ENCODE results near the gene SNX32.
A peak's percentile ranks its signal among the peaks of the same experiment; 100 is the strongest.

SNX32 gene

GRCh38 chr11:65806979-65807378, 26.8 kb upstream of the SNX32 start:
- DNase-seq (ENCODE audit: low spot score in 2 of 2): no peak
- Mint-ChIP-seq H3K27ac (ENCODE audit: low read depth) (no peak overlapping the region), H3K27me3 (peaks cover 38% of the 10 kb centered on the region), H3K4me3 (no peak overlapping the region), H3K4me1 (no peaks in the 10 kb centered on the region), H3K9me3 (no peaks in the 10 kb centered on the region), H3K36me3 (ENCODE audit: insufficient read depth) (no peaks in the 10 kb centered on the region)
- no peak for ATAC-seq (replicated peaks; ENCODE audit: extremely low read depth, poor library complexity, severe bottlenecking)

DNA sequence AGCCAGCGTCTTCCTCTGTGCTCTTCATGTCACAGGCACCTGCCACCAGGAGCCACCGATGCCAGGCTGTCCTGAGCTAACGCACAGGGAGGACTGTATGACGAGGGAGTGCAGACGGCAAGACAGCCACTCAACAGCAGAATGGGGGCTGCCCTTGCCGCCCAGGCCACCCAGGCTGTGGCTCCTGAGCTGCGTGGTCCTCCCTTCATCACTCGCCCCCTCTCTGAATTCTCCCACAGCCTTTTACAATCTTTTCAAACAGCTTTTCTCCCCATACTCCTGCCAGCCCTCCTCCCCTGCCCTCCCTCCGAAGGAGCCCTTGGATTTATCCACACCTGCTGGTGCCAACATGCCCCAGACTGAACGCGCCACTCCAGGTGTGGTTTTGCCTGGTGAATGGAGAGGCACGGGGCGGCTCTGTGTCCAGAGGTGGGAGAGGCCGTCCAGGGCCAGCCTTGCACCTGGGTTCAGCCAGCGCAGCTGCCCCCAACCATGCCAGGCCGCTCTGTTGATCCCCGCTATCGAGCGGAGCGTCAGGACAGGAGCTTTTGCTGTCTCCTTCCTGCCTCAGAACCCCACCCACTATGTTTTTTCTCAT, 24.9 kb upstream of the SNX32 start:
- peaks cover 19% of the 10 kb centered on the region for H3K27me3 Mint-ChIP-seq
- no peak overlapping the region for H3K27ac Mint-ChIP-seq (ENCODE audit: low read depth)

DNA sequence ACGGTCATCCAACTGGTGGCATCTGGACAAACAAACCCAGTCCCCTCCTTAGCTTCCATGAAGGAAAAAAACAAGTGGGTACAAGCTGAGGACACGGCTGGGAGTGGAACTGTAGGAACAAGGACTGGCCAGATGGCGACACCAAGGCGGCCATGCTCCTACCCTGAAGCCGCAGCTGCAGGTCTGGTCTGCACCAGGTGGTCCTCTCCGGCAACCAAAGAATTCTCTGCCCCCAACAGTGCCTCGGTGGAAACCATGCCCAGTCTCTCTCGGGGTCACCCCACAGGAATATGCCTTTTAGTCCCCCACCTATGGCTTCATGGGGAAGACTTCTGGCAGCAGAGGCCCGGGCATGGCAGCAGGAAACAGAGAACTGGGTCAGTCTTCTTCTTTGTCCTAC, 24.3 kb upstream of the SNX32 start:
- Mint-ChIP-seq H3K4me1 (no peaks in the 10 kb centered on the region), H3K36me3 (ENCODE audit: insufficient read depth) (no peaks in the 10 kb centered on the region), H3K27ac (ENCODE audit: low read depth) (no peak overlapping the region), H3K4me3 (no peak overlapping the region), H3K27me3 (peaks cover 13% of the 10 kb centered on the region), H3K9me3 (no peaks in the 10 kb centered on the region)
- no peak for ATAC-seq (replicated peaks; ENCODE audit: extremely low read depth, poor library complexity, severe bottlenecking)
- no peak for DNase-seq (ENCODE audit: low spot score in 2 of 2)

More for the DNA sequence above, 24.9 kb upstream of the SNX32 start:
- H3K4me3 Mint-ChIP-seq: no peak overlapping the region
- DNase-seq (ENCODE audit: low spot score in 2 of 2) (no peak), ATAC-seq (replicated peaks; ENCODE audit: extremely low read depth, poor library complexity, severe bottlenecking) (no peak)
- no peaks in the 10 kb centered on the region for H3K4me1 Mint-ChIP-seq
- H3K36me3 Mint-ChIP-seq (ENCODE audit: insufficient read depth): no peaks in the 10 kb centered on the region
- H3K9me3 Mint-ChIP-seq: no peaks in the 10 kb centered on the region

- DNase-seq (ENCODE audit: low spot score in 2 of 2): no peak
- Mint-ChIP-seq H3K9me3 (no peaks in the 10 kb centered on the region), H3K4me1 (no peaks in the 10 kb centered on the region), H3K4me3 (no peak overlapping the region), H3K27me3 (peaks cover 11% of the 10 kb centered on the region), H3K27ac (ENCODE audit: low read depth) (no peak overlapping the region), H3K36me3 (ENCODE audit: insufficient read depth) (no peaks in the 10 kb centered on the region)
- ATAC-seq (replicated peaks; ENCODE audit: extremely low read depth, poor library complexity, severe bottlenecking): no peak
Measured at GRCh38 chr11:65810046-65810868, 23.5 kb upstream of the SNX32 start.

DNA sequence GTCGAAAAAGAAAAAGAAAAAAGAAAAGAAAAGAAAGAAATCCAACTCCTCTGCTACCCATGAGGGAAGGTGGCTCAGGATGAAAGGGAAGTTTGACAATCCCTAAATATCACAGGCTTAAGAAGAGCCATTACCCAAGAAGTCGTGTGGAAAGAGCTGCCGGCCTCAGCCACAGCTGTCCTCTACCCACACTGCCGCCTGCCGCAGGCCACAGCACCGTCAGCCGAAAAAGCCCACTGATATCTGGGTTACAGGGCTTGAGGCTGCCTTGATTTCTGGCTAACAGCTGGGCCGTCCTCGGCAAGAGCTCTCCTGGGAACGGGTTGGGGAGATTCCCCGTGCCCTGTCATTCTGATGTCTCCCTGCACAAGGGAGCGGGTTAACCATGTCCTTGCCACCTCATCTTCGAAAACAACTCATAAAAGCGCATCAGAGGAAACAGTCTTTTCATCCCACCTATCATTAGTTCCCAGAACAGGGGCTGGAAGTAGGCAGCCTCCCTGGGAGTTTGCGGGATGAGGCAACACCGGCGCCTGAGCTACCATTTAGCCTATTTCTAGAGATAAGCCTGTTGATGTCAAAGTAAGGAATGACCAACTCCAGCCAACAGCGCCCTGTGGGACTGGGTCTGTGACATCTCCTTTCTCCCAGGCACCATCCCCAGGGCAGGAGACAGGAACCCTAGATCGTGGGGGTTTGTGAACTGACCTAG, 21.8 kb upstream of the SNX32 start:
- no peak for ATAC-seq (replicated peaks; ENCODE audit: extremely low read depth, poor library complexity, severe bottlenecking)
- Mint-ChIP-seq H3K4me3 (no peak overlapping the region), H3K4me1 (peaks cover 5% of the 10 kb centered on the region), H3K27ac (ENCODE audit: low read depth) (no peak overlapping the region), H3K27me3 (peaks cover 11% of the 10 kb centered on the region), H3K36me3 (ENCODE audit: insufficient read depth) (no peaks in the 10 kb centered on the region), H3K9me3 (no peaks in the 10 kb centered on the region)
- DNase-seq (ENCODE audit: low spot score in 2 of 2): no peak

GRCh38 chr11:65814131-65814985, 19.4 kb upstream of the SNX32 start:
- no peaks in the 10 kb centered on the region for H3K27me3 Mint-ChIP-seq
- H3K4me3 Mint-ChIP-seq: no peak overlapping the region
- ATAC-seq (replicated peaks; ENCODE audit: extremely low read depth, poor library complexity, severe bottlenecking) (no peak), DNase-seq (ENCODE audit: low spot score in 2 of 2) (no peak)
- peaks cover 8% of the 10 kb centered on the region for H3K4me1 Mint-ChIP-seq
- H3K9me3 Mint-ChIP-seq: no peaks in the 10 kb centered on the region
- H3K27ac Mint-ChIP-seq (ENCODE audit: low read depth): no peak overlapping the region
- no peaks in the 10 kb centered on the region for H3K36me3 Mint-ChIP-seq (ENCODE audit: insufficient read depth)

DNA sequence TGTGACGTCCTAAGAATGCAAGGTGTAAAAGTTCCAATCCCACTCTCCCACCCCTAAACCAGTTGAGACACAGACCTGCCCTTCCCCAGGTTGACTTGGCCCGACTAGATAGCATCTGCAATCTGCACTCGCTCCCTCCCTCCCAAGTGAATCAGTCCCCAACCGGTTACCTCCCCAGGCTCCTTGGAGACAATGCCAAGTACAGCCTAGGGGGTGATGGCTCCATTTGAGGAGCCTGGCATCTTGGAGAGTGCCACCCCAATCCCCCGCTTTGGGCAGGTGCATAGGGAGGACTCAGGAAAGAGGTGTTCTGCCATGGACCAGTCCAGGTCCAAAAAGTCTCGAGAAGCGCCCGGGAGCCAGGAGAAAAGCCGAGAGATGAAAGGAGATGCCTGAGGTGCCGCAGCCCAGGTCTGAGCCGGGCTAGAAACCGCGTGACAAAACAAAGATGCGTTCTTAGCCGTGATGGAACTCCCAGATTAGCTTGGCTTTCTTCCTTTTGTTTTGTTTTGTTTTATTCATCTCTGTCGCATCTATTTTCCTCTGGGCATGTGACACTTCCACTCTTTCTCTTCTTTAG, 18.7 kb upstream of the SNX32 start:
- Mint-ChIP-seq H3K4me1 (peaks cover 8% of the 10 kb centered on the region), H3K27ac (ENCODE audit: low read depth) (no peak overlapping the region), H3K4me3 (no peak overlapping the region), H3K9me3 (no peaks in the 10 kb centered on the region), H3K27me3 (no peaks in the 10 kb centered on the region), H3K36me3 (ENCODE audit: insufficient read depth) (no peaks in the 10 kb centered on the region)
- ATAC-seq (replicated peaks; ENCODE audit: extremely low read depth, poor library complexity, severe bottlenecking) (no peak), DNase-seq (ENCODE audit: low spot score in 2 of 2) (no peak)

- peak overlapping the region; percentile 73 for H3K4me3 Mint-ChIP-seq
- peaks cover 8% of the 10 kb centered on the region for H3K4me1 Mint-ChIP-seq
- ATAC-seq (replicated peaks; ENCODE audit: extremely low read depth, poor library complexity, severe bottlenecking) (no peak), DNase-seq (ENCODE audit: low spot score in 2 of 2) (no peak)
- H3K9me3 Mint-ChIP-seq: no peaks in the 10 kb centered on the region
- H3K36me3 Mint-ChIP-seq (ENCODE audit: insufficient read depth): no peaks in the 10 kb centered on the region
- H3K27ac Mint-ChIP-seq (ENCODE audit: low read depth): no peak overlapping the region
- H3K27me3 Mint-ChIP-seq: no peaks in the 10 kb centered on the region
Measured at GRCh38 chr11:65816696-65817095, 17.1 kb upstream of the SNX32 start.

GRCh38 chr11:65817312-65817834, 16.4 kb upstream of the SNX32 start:
- Mint-ChIP-seq H3K4me1 (peaks cover 8% of the 10 kb centered on the region), H3K27me3 (no peaks in the 10 kb centered on the region), H3K27ac (ENCODE audit: low read depth) (peak overlapping the region; percentile 51), H3K36me3 (ENCODE audit: insufficient read depth) (peaks cover 2% of the 10 kb centered on the region), H3K4me3 (peak overlapping the region; percentile 73), H3K9me3 (no peaks in the 10 kb centered on the region)
- DNase-seq (ENCODE audit: low spot score in 2 of 2) (no peak), ATAC-seq (replicated peaks; ENCODE audit: extremely low read depth, poor library complexity, severe bottlenecking) (no peak)

- peaks cover 2% of the 10 kb centered on the region for H3K36me3 Mint-ChIP-seq (ENCODE audit: insufficient read depth)
- DNase-seq (ENCODE audit: low spot score in 2 of 2) (peak; percentile 86 to 97), ATAC-seq (replicated peaks; ENCODE audit: extremely low read depth, poor library complexity, severe bottlenecking) (peak; percentile 88)
- peak overlapping the region; percentile 73 for H3K4me3 Mint-ChIP-seq
- H3K9me3 Mint-ChIP-seq: no peaks in the 10 kb centered on the region
- H3K27me3 Mint-ChIP-seq: no peaks in the 10 kb centered on the region
- peaks cover 8% of the 10 kb centered on the region for H3K4me1 Mint-ChIP-seq
- peak overlapping the region; percentile 51 for H3K27ac Mint-ChIP-seq (ENCODE audit: low read depth)
Measured at GRCh38 chr11:65817835-65818680, 15.7 kb upstream of the SNX32 start.

DNA sequence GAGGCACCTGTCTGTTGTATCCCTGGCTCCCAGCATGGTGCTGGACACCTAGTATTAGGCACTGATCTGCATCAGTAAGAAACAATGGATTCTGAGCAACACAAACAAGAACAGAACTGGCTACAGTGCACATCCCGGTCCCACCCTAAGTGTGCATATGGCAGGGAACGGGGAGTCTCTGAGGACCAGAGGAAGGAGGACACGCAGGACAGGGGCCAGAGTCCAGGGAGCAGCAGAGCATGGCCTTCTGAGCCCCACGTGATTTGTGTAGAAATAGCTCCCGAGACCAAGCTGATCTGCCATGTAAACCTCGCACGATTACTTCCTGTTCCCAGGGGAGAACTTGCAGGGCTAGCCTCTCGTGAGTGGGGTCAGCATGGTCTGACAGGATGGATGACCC, 12.7 kb upstream of the SNX32 start:
- no peak overlapping the region for H3K27ac Mint-ChIP-seq (ENCODE audit: low read depth)
- no peaks in the 10 kb centered on the region for H3K9me3 Mint-ChIP-seq
- ATAC-seq (replicated peaks; ENCODE audit: extremely low read depth, poor library complexity, severe bottlenecking): no peak
- no peak for DNase-seq (ENCODE audit: low spot score in 2 of 2)
- H3K27me3 Mint-ChIP-seq: no peaks in the 10 kb centered on the region
- peaks cover 8% of the 10 kb centered on the region for H3K4me1 Mint-ChIP-seq
- no peak overlapping the region for H3K4me3 Mint-ChIP-seq
- H3K36me3 Mint-ChIP-seq (ENCODE audit: insufficient read depth): peaks cover 2% of the 10 kb centered on the region
